Measurements from ENCODE around the gene YPEL5.
A peak's percentile ranks its signal among the peaks of the same experiment; 100 is the strongest.
"Not testable (repeated sequence)": the region's sequence is repeated elsewhere in the genome, so short reads cannot be mapped to it uniquely, and the experiment has no call there.

The YPEL5 gene

GRCh38 chr2:30146337-30147195 is at the start of gene YPEL5:
TSS of gene YPEL5 (plus strand) at chr2:30147007. CDS start at chr2:30156652, 9,645 bp downstream.
- peak; percentile 98 to 99 for DNase-seq

GRCh38 chr2:30098266-30099005 is 48.4 kb upstream of the YPEL5 start:
- no peak for DNase-seq

- DNase-seq, result not testable (repeated sequence)
Measured at GRCh38 chr2:30099366-30099765, 47.4 kb upstream of the YPEL5 start.

- not testable (repeated sequence) for DNase-seq
Measured at GRCh38 chr2:30100691-30101090, 46.1 kb upstream of the YPEL5 start.

- DNase-seq, result no peak
Measured at GRCh38 chr2:30104307-30104706, 42.5 kb upstream of the YPEL5 start.

- no peak for DNase-seq
Measured at GRCh38 chr2:30105556-30105955, 41.3 kb upstream of the YPEL5 start.

GRCh38 chr2:30106543-30106942 is 40.3 kb upstream of the YPEL5 start:
- no peak for DNase-seq

- no peak for DNase-seq
Measured at GRCh38 chr2:30108192-30108591, 38.6 kb upstream of the YPEL5 start.

GRCh38 chr2:30108851-30109250 is 38.0 kb upstream of the YPEL5 start:
- no peak for DNase-seq

GRCh38 chr2:30109856-30110255 is 37.0 kb upstream of the YPEL5 start:
- DNase-seq, result no peak

- no peak for DNase-seq
Measured at GRCh38 chr2:30110773-30111172, 36.0 kb upstream of the YPEL5 start.

GRCh38 chr2:30111186-30111585 is 35.6 kb upstream of the YPEL5 start:
- DNase-seq, result not testable (repeated sequence)

GRCh38 chr2:30112561-30112960 is 34.2 kb upstream of the YPEL5 start:
- DNase-seq, result no peak

- DNase-seq, result peak in 1 of 2 donors; percentile 23
Measured at GRCh38 chr2:30113617-30114293, 33.1 kb upstream of the YPEL5 start.

- peak; percentile 59 to 87 for DNase-seq
Measured at GRCh38 chr2:30115141-30115980, 31.4 kb upstream of the YPEL5 start.

GRCh38 chr2:30115981-30116285 is 30.9 kb upstream of the YPEL5 start:
- no peak for DNase-seq

GRCh38 chr2:30122362-30122761 is 24.4 kb upstream of the YPEL5 start:
- DNase-seq, result no peak

GRCh38 chr2:30127016-30127893 is 19.6 kb upstream of the YPEL5 start:
- DNase-seq, result peak in 1 of 2 donors; percentile 4

GRCh38 chr2:30134582-30134981 is 12.2 kb upstream of the YPEL5 start:
- DNase-seq, result no peak

- DNase-seq, result no peak
Measured at GRCh38 chr2:30135541-30135940, 11.3 kb upstream of the YPEL5 start.

- DNase-seq, result no peak
Measured at GRCh38 chr2:30136764-30137444, 9.9 kb upstream of the YPEL5 start.

All from inflammatory macrophage treated with lipopolysaccharide for 1 hour (primary cell).